ENCODE results near the gene NR1H2.

The NR1H2 gene

GRCh38 chr19:50422397-50423278, 46.4 kb downstream of the NR1H2 start:
- DNase-seq (ENCODE audit: low read depth in 2 of 2) = no peak

GRCh38 chr19:50423279-50424113, 47.2 kb downstream of the NR1H2 start:
- DNase-seq (ENCODE audit: low read depth in 2 of 2) = no peak

GRCh38 chr19:50425581-50425980, 49.3 kb downstream of the NR1H2 start:
- DNase-seq (ENCODE audit: low read depth in 2 of 2) = no peak

GRCh38 chr19:50427318-50427925, 51.2 kb downstream of the NR1H2 start:
- DNase-seq (ENCODE audit: low read depth in 2 of 2) = no peak

- peak in 1 of 2 experiments; percentile 14 for DNase-seq (ENCODE audit: low read depth in 2 of 2)
Observed at GRCh38 chr19:50427997-50428425, 51.8 kb downstream of the NR1H2 start.

- DNase-seq (ENCODE audit: low read depth in 2 of 2) = no peak
Observed at GRCh38 chr19:50428772-50429463, 52.7 kb downstream of the NR1H2 start.

- DNase-seq (ENCODE audit: low read depth in 2 of 2) = no peak
Observed at GRCh38 chr19:50430888-50431342, 54.7 kb downstream of the NR1H2 start.

GRCh38 chr19:50431343-50432220, 55.3 kb downstream of the NR1H2 start:
- peak; percentile 23 to 27 for DNase-seq (ENCODE audit: low read depth in 2 of 2)

- no peak for DNase-seq (ENCODE audit: low read depth in 2 of 2)
Observed at GRCh38 chr19:50432221-50433028, 56.2 kb downstream of the NR1H2 start, which contains the start of gene MYBPC2. Gene MYBPC2 (plus strand): TSS chr19:50432892. CDS start chr19:50432954, 62 bp downstream.

Data from fibroblast of skin of left biceps (primary cell).